Astrocyte (in vitro differentiated cells and primary cell): ENCODE data around the gene ITGA2.

Experiments
- EZH2 ChIP-seq: IDR thresholded peaks from 2 replicates; pipeline ENCODE4 v1.6.1; 2012; ENCODE audit warnings: mild to moderate bottlenecking, low read length, inconsistent platforms; ENCODE audit not compliant: insufficient read depth
- TF ChIP-seq, protein P1 (sequence below): IDR thresholded peaks from 2 replicates; pipeline ENCODE4 v1.5.1; 2011; ENCODE audit warnings: low read depth, mild to moderate bottlenecking, inconsistent platforms, low read length, moderate library complexity; ENCODE audit not compliant: insufficient read depth

DNA sequence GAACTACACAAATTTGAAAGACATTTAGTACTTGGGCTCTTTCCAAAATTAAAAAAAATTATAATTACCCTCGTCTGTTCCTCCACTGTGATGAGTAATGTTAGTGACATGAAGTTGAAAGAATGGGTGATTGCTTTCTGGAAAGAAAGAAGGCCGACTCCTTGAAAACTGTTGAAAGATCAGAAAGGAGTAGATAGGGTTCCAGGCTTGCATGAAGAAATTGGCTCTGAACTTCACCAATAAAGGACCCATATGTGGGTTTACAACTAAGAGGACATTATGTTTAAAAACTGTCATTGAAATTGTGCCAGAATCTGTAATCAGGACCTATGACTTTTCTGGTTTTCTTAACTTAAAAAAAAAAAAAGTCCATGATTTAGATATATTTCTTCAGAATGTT is 141.1 kb downstream of the ITGA2 start:
- TF ChIP-seq, protein P1, sequence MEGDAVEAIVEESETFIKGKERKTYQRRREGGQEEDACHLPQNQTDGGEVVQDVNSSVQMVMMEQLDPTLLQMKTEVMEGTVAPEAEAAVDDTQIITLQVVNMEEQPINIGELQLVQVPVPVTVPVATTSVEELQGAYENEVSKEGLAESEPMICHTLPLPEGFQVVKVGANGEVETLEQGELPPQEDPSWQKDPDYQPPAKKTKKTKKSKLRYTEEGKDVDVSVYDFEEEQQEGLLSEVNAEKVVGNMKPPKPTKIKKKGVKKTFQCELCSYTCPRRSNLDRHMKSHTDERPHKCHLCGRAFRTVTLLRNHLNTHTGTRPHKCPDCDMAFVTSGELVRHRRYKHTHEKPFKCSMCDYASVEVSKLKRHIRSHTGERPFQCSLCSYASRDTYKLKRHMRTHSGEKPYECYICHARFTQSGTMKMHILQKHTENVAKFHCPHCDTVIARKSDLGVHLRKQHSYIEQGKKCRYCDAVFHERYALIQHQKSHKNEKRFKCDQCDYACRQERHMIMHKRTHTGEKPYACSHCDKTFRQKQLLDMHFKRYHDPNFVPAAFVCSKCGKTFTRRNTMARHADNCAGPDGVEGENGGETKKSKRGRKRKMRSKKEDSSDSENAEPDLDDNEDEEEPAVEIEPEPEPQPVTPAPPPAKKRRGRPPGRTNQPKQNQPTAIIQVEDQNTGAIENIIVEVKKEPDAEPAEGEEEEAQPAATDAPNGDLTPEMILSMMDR = no peak
- TF ChIP-seq EZH2 = no peak
